HepG2 (cell line): ENCODE data around the gene FOXA3. TPM values are rescaled to one million over a fixed set of nuclear protein-coding genes. Genes with fewer than 3 reads are reported as not detected.

Experiments used
- ATAC-seq: fragments of 200-7000 bp; cut with Tn5 transposase; 3 replicates; pipeline ENCODE4 v1.9.1; 2020; ENCODE audit warnings: mild to moderate bottlenecking, moderate library complexity
- BruUV-seq: library from RNA; stranded (reverse); fragments of 400-500 nt; replicated peaks from 2 replicates; lab custom pipeline; 2021; lab: Mats Ljungman, UMichigan
- CTCF ChIA-PET: fragments of 300-600 bp; formaldehyde crosslinking; extraction: SDS; loops from one replicate; lab custom pipeline; 2021; ENCODE audit warnings: low total read pairs, inconsistent platforms, low intra/inter-chr PET ratio; lab: Yijun Ruan, JAX
- POLR2A ChIA-PET: fragments of 350-600 bp; sonication (Branson Sonifier 250); formaldehyde crosslinking; loops from one replicate; lab custom pipeline; 2020; ENCODE audit warnings: antibody characterized with exemption, inconsistent platforms; lab: Yijun Ruan, JAX
- DNase-seq: peaks from one replicate; pipeline ENCODE4 v3.0.0-alpha.2; 2015; ENCODE audit warnings: low spot score
- FAIRE-seq: peaks from 3 replicates; lab custom pipeline; 2011; peaks lifted over from hg19 to GRCh38; lab: Jason Lieb, UNC
- H2AFZ ChIP-seq: one replicate; pipeline ENCODE4 v1.6.1; 2011; ENCODE audit warnings: low read length, inconsistent platforms
- H3K27ac ChIP-seq: fragments of 300-600 bp; 3 replicates; pipeline ENCODE4 v1.8.0; 2011; ENCODE audit warnings: mixed run types, mild to moderate bottlenecking, mixed read lengths, low read length, inconsistent platforms; ENCODE audit not compliant: insufficient read depth; ENCODE audit errors: extremely low read length
- H3K27me3 ChIP-seq, 2 experiments: fragments of 200-600 bp in 1 of 2; 2 replicates in 1 of 2; 3 replicates in 1 of 2; pipeline versions ENCODE4 v1.6.0 to v1.8.0; 2011; ENCODE audit warnings: low read length in 2 of 2, mild to moderate bottlenecking in 2 of 2, moderate library complexity in 2 of 2, inconsistent platforms in 1 of 2; ENCODE audit not compliant: insufficient read depth in 2 of 2, control insufficient read depth in 1 of 2
- H3K36me3 ChIP-seq, 2 experiments: fragments of 200-600 bp in 1 of 2; replicated peaks in 1 of 2; 2 replicates in 1 of 2; 3 replicates in 1 of 2; pipeline versions ENCODE4 v1.5.1 to v1.8.0; 2011; ENCODE audit warnings: low read length in 2 of 2, inconsistent platforms in 1 of 2; ENCODE audit not compliant: insufficient read depth in 2 of 2, control insufficient read depth in 1 of 2
- H3K4me1 ChIP-seq: 2 replicates; pipeline ENCODE4 v1.5.1; 2012; ENCODE audit warnings: low read length, inconsistent platforms; ENCODE audit not compliant: insufficient read depth
- H3K4me2 ChIP-seq: 2 replicates; pipeline ENCODE4 v1.6.0; 2011; ENCODE audit warnings: low read depth, low read length, inconsistent platforms
- H3K4me3 ChIP-seq, 3 experiments: fragments of 200-600 bp in 1 of 3; sonication (generic), shearing (Covaris generic) in 1 of 3; replicated peaks in 1 of 3; 2 replicates each; pipeline ENCODE4 v1.5.1; 2011 to 2016; ENCODE audit warnings: low read length in 3 of 3, inconsistent platforms in 2 of 3, low read depth in 2 of 3, mild to moderate bottlenecking in 2 of 3, control low read depth in 1 of 3, mixed read lengths in 1 of 3; ENCODE audit not compliant: insufficient read depth in 1 of 3
- H3K79me2 ChIP-seq: one replicate; pipeline ENCODE4 v1.6.1; 2011; ENCODE audit warnings: low read length, inconsistent platforms; ENCODE audit not compliant: insufficient read depth
- H3K9ac ChIP-seq: 2 replicates; pipeline ENCODE4 v1.6.0; 2011; ENCODE audit warnings: mild to moderate bottlenecking, low read depth, low read length, inconsistent platforms; ENCODE audit not compliant: insufficient read depth
- H3K9me3 ChIP-seq: 2 replicates; pipeline ENCODE4 v1.5.1; 2012; ENCODE audit warnings: mild to moderate bottlenecking, low read length
- H4K20me1 ChIP-seq: 2 replicates; pipeline ENCODE4 v1.6.0; 2011; ENCODE audit warnings: inconsistent platforms, mild to moderate bottlenecking, low read length, moderate library complexity; ENCODE audit not compliant: insufficient read depth
- AGO1 ChIP-seq: fragments of 200-400 bp; formaldehyde crosslinking; IDR thresholded peaks from 2 replicates; pipeline ENCODE4 v1.6.1; 2017; ENCODE audit warnings: mild to moderate bottlenecking, low read depth, low read length, moderate library complexity; ENCODE audit not compliant: poor library complexity, severe bottlenecking
- AGO2 ChIP-seq: fragments of 200-400 bp; formaldehyde crosslinking; optimal IDR thresholded peaks from 2 replicates; pipeline ENCODE3; 2017; ENCODE audit warnings: mild to moderate bottlenecking, low read depth, low read length, moderate library complexity
- ATF5 ChIP-seq: sonication (generic); formaldehyde crosslinking; IDR thresholded peaks from 2 replicates; pipeline ENCODE4 v1.4.0; 2020; ENCODE audit warnings: mild to moderate bottlenecking, low read depth, missing genetic modification reagents
- HNRNPL ChIP-seq: fragments of 200-400 bp; formaldehyde crosslinking; IDR thresholded peaks from 2 replicates; pipeline ENCODE4 v1.6.1; 2017; ENCODE audit warnings: mild to moderate bottlenecking, low read depth, low read length
- LCORL ChIP-seq, 2 experiments: fragments of 450-650 bp in 1 of 2; sonication (generic) in 1 of 2; formaldehyde crosslinking in 1 of 2; IDR thresholded peaks; 2 replicates each; pipeline versions ENCODE4 v1.5.0 to v1.6.1; 2017 to 2020; ENCODE audit warnings: antibody characterized with exemption in 1 of 2, missing genetic modification reagents in 1 of 2
- LRRFIP1 ChIP-seq: sonication (generic); formaldehyde crosslinking; conservative IDR thresholded peaks from 2 replicates; pipeline ENCODE4 v1.4.0; 2020; ENCODE audit warnings: missing genetic modification reagents
- POLR2A ChIP-seq, 2 experiments: IDR thresholded peaks; 2 replicates each; pipeline ENCODE4 v1.6.1; 2011; ENCODE audit warnings: low read depth in 2 of 2, low read length in 2 of 2, mild to moderate bottlenecking in 1 of 2, moderate library complexity in 1 of 2; ENCODE audit not compliant: insufficient read depth in 1 of 2
- RBFOX2 ChIP-seq: fragments of 200-400 bp; formaldehyde crosslinking; IDR thresholded peaks from 2 replicates; pipeline ENCODE4 v1.6.1; 2017; ENCODE audit warnings: low read depth, mild to moderate bottlenecking, low read length
- RBM39 ChIP-seq: fragments of 200-400 bp; formaldehyde crosslinking; IDR thresholded peaks from one replicate; pipeline ENCODE4 v1.6.1; 2018; ENCODE audit warnings: antibody characterized with exemption, mild to moderate bottlenecking, low read depth, low read length; ENCODE audit not compliant: poor library complexity, severe bottlenecking
- SNAI1 ChIP-seq: sonication (generic); formaldehyde crosslinking; IDR thresholded peaks from 2 replicates; pipeline ENCODE4 v1.5.0; 2020; ENCODE audit warnings: mild to moderate bottlenecking, missing genetic modification reagents, borderline replicate concordance
- ZFP91 ChIP-seq: sonication (generic); formaldehyde crosslinking; IDR thresholded peaks from 2 replicates; pipeline ENCODE4 v1.9.0; 2022; ENCODE audit warnings: missing genetic modification reagents, mild to moderate bottlenecking, borderline replicate concordance
- WGBS: methylation state at CpG from one replicate; pipeline ENCODE4 v1.1.6; 2017; ENCODE audit warnings: low lambda C conversion rate; 5-methylcytosine and 5-hydroxymethylcytosine counted together
- in situ Hi-C: cut with HindIII; loops from 2 replicates; pipeline ENCODE4 v1.10.0; 2017; ENCODE audit warnings: low pct_unique_long_range_greater_than_20kb; ENCODE audit not compliant: extremely low pct_ligation_motif_present
- intact Hi-C: fragments of 100-400 bp; cut with micrococcal nuclease; formaldehyde crosslinking; loops from one replicate; pipeline ENCODE4 v1.10.0; 2022; ENCODE audit not compliant: unreplicated experiment
- polyA plus RNA-seq, 8 experiments: library from polyadenylated mRNA; depleted of rRNA in 3 of 8; stranded (reverse) in 7 of 8; unstranded in 1 of 8; fragments of >200 nt; fragmentation: Illumina TruSeq in 4 of 8; extraction: Trizol in 4 of 8; gene quantifications; 2 replicates each; pipeline versions ENCODE4 v1.2.1 to v1.2.3, GENCODE V29; 2011 to 2016; ENCODE audit warnings: low read depth in 4 of 8, missing spikeins in 1 of 8, mixed read lengths in 1 of 8; ENCODE audit not compliant: insufficient read depth in 1 of 8
- total RNA-seq, 5 experiments: library from RNA; depleted of rRNA; stranded (reverse); fragments of >200 nt; fragmentation: Illumina TruSeq; extraction: Trizol; gene quantifications; 2 replicates each; pipeline ENCODE4 v1.2.3, GENCODE V29; 2016; ENCODE audit warnings: low read depth in 1 of 5

The FOXA3 gene
- total and polyA plus RNA-seq, 2 of the 13 experiments (the other 11 are each of a cell fraction or from before 2014, with no cell fraction given), result 29.8 to 47.6 TPM

GRCh38 chr19:45872095-45872919 is 8.2 kb downstream of the FOXA3 start:
- peak; percentile 87 for TF ChIP-seq RBFOX2
- TF ChIP-seq ZFP91, result peak; percentile 26; the same call in 1 of the 2 replicates
- no peak for TF ChIP-seq ATF5 (CRISPR knock-in tag)
- TF ChIP-seq LCORL (IDR thresholded peaks at IDR 0.05), result no peak
- TF ChIP-seq LCORL (CRISPR knock-in tag; IDR thresholded peaks at IDR 0.05), result no peak
- 0 out of 2 replicates have a peak, but pooled peaks have one; percentile 1 for TF ChIP-seq SNAI1 (CRISPR knock-in tag)
- TF ChIP-seq RBM39, result peak; percentile 10
- TF ChIP-seq POLR2A (IDR thresholded peaks at IDR 0.05; ENCODE audit: insufficient read depth in 1 of 2, low read depth in 2 of 2, low read length in 2 of 2), result peak in 1 of 2 experiments; percentile 14; a peak in 1 of 4 replicates
- no peak for TF ChIP-seq LRRFIP1 (CRISPR knock-in tag)
- TF ChIP-seq HNRNPL, result 0 out of 2 replicates have a peak, but pooled peaks have one; percentile 74
- TF ChIP-seq AGO1, result peak; percentile 44
- peak; percentile 97 for TF ChIP-seq AGO2
- Histone ChIP-seq H3K27ac (peak overlapping the region; percentile 94), H3K36me3 (peaks cover 0 to 5% of the 10 kb centered on the region in 2 experiments; a peak in 2 of 5 replicates), H3K27me3 (no peaks in the 10 kb centered on the region), H3K79me2 (peaks cover 22% of the 10 kb centered on the region), H3K9me3 (no peaks in the 10 kb centered on the region), H2AFZ (no peak overlapping the region), H3K4me2 (no peak overlapping the region), H4K20me1 (0 out of 2 replicates have a peak, but pooled peaks cover 4% of the 10 kb centered on the region), H3K4me3 (no peak overlapping the region), H3K4me1 (peaks cover 86% of the 10 kb centered on the region), H3K9ac (no peak overlapping the region)
- ATAC-seq (no peak), DNase-seq (no peak), FAIRE-seq (no peak)
- in situ Hi-C loops, result no loop called here
- 97% methylated on average over 23 of the region's 34 CpGs for WGBS
- intact Hi-C loops, result no loop called here
- BruUV-seq, result no TSS peak
- POLR2A ChIA-PET, result interaction anchor here (3.0 to 13.2 kb wide), 2 partner anchors 8 to 11 kb away, joined by 75 to 388 read pairs; partner anchors contain the start of genes FOXA3, IRF2BP1 and SYMPK
- CTCF ChIA-PET, result interaction anchor here (2.2 kb wide), 1 partner anchor 11 kb away, joined by 11 read pairs; no protein-coding TSS in a partner anchor
